ENCODE data around the gene KRT82.

GRCh38 chr12:52423661-52424500 lies 17.7 kb upstream of the KRT82 start:
- TF ChIP-seq CTCF (IDR thresholded peaks at IDR 0.05), result no peak
- TF ChIP-seq POLR2A (IDR thresholded peaks at IDR 0.05), result no peak

Data from right lobe of liver (tissue), 4 donors.